ENCODE data around the gene EDA2R.

Gene EDA2R

GRCh38 chrX:66635360-66635759, 3.5 kb downstream of the EDA2R start:
- Histone ChIP-seq H3K27me3 (replicated peaks; ENCODE audit: control insufficient read depth, insufficient read depth, low read length, poor library complexity, severe bottlenecking) (no peaks in the 10 kb centered on the region), H3K27ac (ENCODE audit: insufficient read depth, low read length, poor library complexity, severe bottlenecking) (no peak overlapping the region), H3K4me3 (ENCODE audit: insufficient read depth, low read depth, low read length, poor library complexity, severe bottlenecking) (no peak overlapping the region), H3K4me1 (ENCODE audit: control insufficient read depth, insufficient read depth, low read length, poor library complexity, severe bottlenecking) (no peaks in the 10 kb centered on the region), H3K9me3 (ENCODE audit: control insufficient read depth, low read length) (no peaks in the 10 kb centered on the region), H3K36me3 (ENCODE audit: control insufficient read depth, insufficient read depth, low read length) (no peaks in the 10 kb centered on the region)
- no peak for DNase-seq

GRCh38 chrX:66634272-66634671, 4.6 kb downstream of the EDA2R start:
- no peak for DNase-seq
- Histone ChIP-seq H3K4me1 (ENCODE audit: control insufficient read depth, insufficient read depth, low read length, poor library complexity, severe bottlenecking) (no peaks in the 10 kb centered on the region), H3K27ac (ENCODE audit: insufficient read depth, low read length, poor library complexity, severe bottlenecking) (no peak overlapping the region), H3K27me3 (replicated peaks; ENCODE audit: control insufficient read depth, insufficient read depth, low read length, poor library complexity, severe bottlenecking) (no peaks in the 10 kb centered on the region), H3K9me3 (ENCODE audit: control insufficient read depth, low read length) (no peaks in the 10 kb centered on the region), H3K4me3 (ENCODE audit: insufficient read depth, low read depth, low read length, poor library complexity, severe bottlenecking) (no peak overlapping the region), H3K36me3 (ENCODE audit: control insufficient read depth, insufficient read depth, low read length) (no peaks in the 10 kb centered on the region)

- Histone ChIP-seq H3K36me3 (ENCODE audit: control insufficient read depth, insufficient read depth, low read length) (no peaks in the 10 kb centered on the region), H3K4me3 (ENCODE audit: insufficient read depth, low read depth, low read length, poor library complexity, severe bottlenecking) (no peak overlapping the region), H3K9me3 (ENCODE audit: control insufficient read depth, low read length) (no peaks in the 10 kb centered on the region), H3K27me3 (replicated peaks; ENCODE audit: control insufficient read depth, insufficient read depth, low read length, poor library complexity, severe bottlenecking) (no peaks in the 10 kb centered on the region), H3K4me1 (ENCODE audit: control insufficient read depth, insufficient read depth, low read length, poor library complexity, severe bottlenecking) (no peaks in the 10 kb centered on the region), H3K27ac (ENCODE audit: insufficient read depth, low read length, poor library complexity, severe bottlenecking) (no peak overlapping the region)
- no peak for DNase-seq
These were observed 5.3 kb downstream of the EDA2R start for GRCh38 chrX:66633541-66633940.

GRCh38 chrX:66632981-66633380, 5.9 kb downstream of the EDA2R start:
- H3K9me3 ChIP-seq (ENCODE audit: control insufficient read depth, low read length): no peaks in the 10 kb centered on the region
- H3K27me3 ChIP-seq (replicated peaks; ENCODE audit: control insufficient read depth, insufficient read depth, low read length, poor library complexity, severe bottlenecking): no peaks in the 10 kb centered on the region
- no peak overlapping the region for H3K4me3 ChIP-seq (ENCODE audit: insufficient read depth, low read depth, low read length, poor library complexity, severe bottlenecking)
- no peak overlapping the region for H3K27ac ChIP-seq (ENCODE audit: insufficient read depth, low read length, poor library complexity, severe bottlenecking)
- no peaks in the 10 kb centered on the region for H3K4me1 ChIP-seq (ENCODE audit: control insufficient read depth, insufficient read depth, low read length, poor library complexity, severe bottlenecking)
- H3K36me3 ChIP-seq (ENCODE audit: control insufficient read depth, insufficient read depth, low read length): no peaks in the 10 kb centered on the region
- no peak for DNase-seq

GRCh38 chrX:66632473-66632872, 6.4 kb downstream of the EDA2R start:
- Histone ChIP-seq H3K27me3 (replicated peaks; ENCODE audit: control insufficient read depth, insufficient read depth, low read length, poor library complexity, severe bottlenecking) (no peaks in the 10 kb centered on the region), H3K36me3 (ENCODE audit: control insufficient read depth, insufficient read depth, low read length) (no peaks in the 10 kb centered on the region), H3K9me3 (ENCODE audit: control insufficient read depth, low read length) (no peaks in the 10 kb centered on the region), H3K4me3 (ENCODE audit: insufficient read depth, low read depth, low read length, poor library complexity, severe bottlenecking) (no peak overlapping the region), H3K27ac (ENCODE audit: insufficient read depth, low read length, poor library complexity, severe bottlenecking) (no peak overlapping the region), H3K4me1 (ENCODE audit: control insufficient read depth, insufficient read depth, low read length, poor library complexity, severe bottlenecking) (no peaks in the 10 kb centered on the region)
- DNase-seq: no peak

- DNase-seq: no peak
- H3K36me3 ChIP-seq (ENCODE audit: control insufficient read depth, insufficient read depth, low read length): no peaks in the 10 kb centered on the region
- H3K4me1 ChIP-seq (ENCODE audit: control insufficient read depth, insufficient read depth, low read length, poor library complexity, severe bottlenecking): no peaks in the 10 kb centered on the region
- no peaks in the 10 kb centered on the region for H3K27me3 ChIP-seq (replicated peaks; ENCODE audit: control insufficient read depth, insufficient read depth, low read length, poor library complexity, severe bottlenecking)
- H3K4me3 ChIP-seq (ENCODE audit: insufficient read depth, low read depth, low read length, poor library complexity, severe bottlenecking): no peak overlapping the region
- H3K27ac ChIP-seq (ENCODE audit: insufficient read depth, low read length, poor library complexity, severe bottlenecking): no peak overlapping the region
- H3K9me3 ChIP-seq (ENCODE audit: control insufficient read depth, low read length): no peaks in the 10 kb centered on the region
These were observed 13.4 kb downstream of the EDA2R start for GRCh38 chrX:66625525-66625924.

- Histone ChIP-seq H3K27me3 (replicated peaks; ENCODE audit: control insufficient read depth, insufficient read depth, low read length, poor library complexity, severe bottlenecking) (no peaks in the 10 kb centered on the region), H3K36me3 (ENCODE audit: control insufficient read depth, insufficient read depth, low read length) (no peaks in the 10 kb centered on the region)
- DNase-seq: no peak
These were observed 16.7 kb downstream of the EDA2R start for GRCh38 chrX:66622209-66622608.

GRCh38 chrX:66616944-66617343, 21.9 kb downstream of the EDA2R start:
- DNase-seq: no peak
- no peaks in the 10 kb centered on the region for H3K27me3 ChIP-seq (replicated peaks; ENCODE audit: control insufficient read depth, insufficient read depth, low read length, poor library complexity, severe bottlenecking)
- no peaks in the 10 kb centered on the region for H3K36me3 ChIP-seq (ENCODE audit: control insufficient read depth, insufficient read depth, low read length)
- H3K27ac ChIP-seq (ENCODE audit: insufficient read depth, low read length, poor library complexity, severe bottlenecking): no peak overlapping the region
- H3K4me3 ChIP-seq (ENCODE audit: insufficient read depth, low read depth, low read length, poor library complexity, severe bottlenecking): no peak overlapping the region
- H3K4me1 ChIP-seq (ENCODE audit: control insufficient read depth, insufficient read depth, low read length, poor library complexity, severe bottlenecking): no peaks in the 10 kb centered on the region
- H3K9me3 ChIP-seq (ENCODE audit: control insufficient read depth, low read length): no peaks in the 10 kb centered on the region

More at GRCh38 chrX:66622209-66622608, 16.7 kb downstream of the EDA2R start:
- Histone ChIP-seq H3K27ac (ENCODE audit: insufficient read depth, low read length, poor library complexity, severe bottlenecking) (no peak overlapping the region), H3K4me3 (ENCODE audit: insufficient read depth, low read depth, low read length, poor library complexity, severe bottlenecking) (no peak overlapping the region), H3K4me1 (ENCODE audit: control insufficient read depth, insufficient read depth, low read length, poor library complexity, severe bottlenecking) (no peaks in the 10 kb centered on the region), H3K9me3 (ENCODE audit: control insufficient read depth, low read length) (no peaks in the 10 kb centered on the region)

GRCh38 chrX:66602381-66602938, 36.4 kb downstream of the EDA2R start:
- DNase-seq: no peak
- H3K4me1 ChIP-seq (ENCODE audit: control insufficient read depth, insufficient read depth, low read length, poor library complexity, severe bottlenecking): no peaks in the 10 kb centered on the region
- no peak overlapping the region for H3K27ac ChIP-seq (ENCODE audit: insufficient read depth, low read length, poor library complexity, severe bottlenecking)
- H3K27me3 ChIP-seq (replicated peaks; ENCODE audit: control insufficient read depth, insufficient read depth, low read length, poor library complexity, severe bottlenecking): no peaks in the 10 kb centered on the region
- H3K9me3 ChIP-seq (ENCODE audit: control insufficient read depth, low read length): no peaks in the 10 kb centered on the region
- H3K36me3 ChIP-seq (ENCODE audit: control insufficient read depth, insufficient read depth, low read length): no peaks in the 10 kb centered on the region
- no peak overlapping the region for H3K4me3 ChIP-seq (ENCODE audit: insufficient read depth, low read depth, low read length, poor library complexity, severe bottlenecking)

GRCh38 chrX:66601522-66601921, 37.4 kb downstream of the EDA2R start:
- no peaks in the 10 kb centered on the region for H3K27me3 ChIP-seq (replicated peaks; ENCODE audit: control insufficient read depth, insufficient read depth, low read length, poor library complexity, severe bottlenecking)
- no peaks in the 10 kb centered on the region for H3K9me3 ChIP-seq (ENCODE audit: control insufficient read depth, low read length)
- H3K27ac ChIP-seq (ENCODE audit: insufficient read depth, low read length, poor library complexity, severe bottlenecking): no peak overlapping the region
- DNase-seq: no peak
- no peaks in the 10 kb centered on the region for H3K4me1 ChIP-seq (ENCODE audit: control insufficient read depth, insufficient read depth, low read length, poor library complexity, severe bottlenecking)
- H3K4me3 ChIP-seq (ENCODE audit: insufficient read depth, low read depth, low read length, poor library complexity, severe bottlenecking): no peak overlapping the region
- no peaks in the 10 kb centered on the region for H3K36me3 ChIP-seq (ENCODE audit: control insufficient read depth, insufficient read depth, low read length)
